GM12891 (cell line): ENCODE measurements around the gene GSTP1.
"Not testable (repeated sequence)": the region's sequence is repeated elsewhere in the genome, so short reads cannot be mapped to it uniquely, and the experiment has no call there.

Experiments used
- DNase-seq: peaks from one replicate; pipeline ENCODE4 v3.0.0; 2011; ENCODE audit warnings: low spot score; ENCODE audit not compliant: insufficient read length
- FAIRE-seq: peaks from 2 replicates; lab custom pipeline; 2011; peaks lifted over from hg19 to GRCh38; lab: Jason Lieb, UNC
- PAX5 ChIP-seq: IDR thresholded peaks from 2 replicates; pipeline ENCODE4 v1.6.1; 2011; ENCODE audit warnings: low read length, moderate library complexity, mild to moderate bottlenecking; ENCODE audit not compliant: insufficient read depth, severe bottlenecking
- POLR2A ChIP-seq: IDR thresholded peaks from 2 replicates; pipeline ENCODE4 v1.6.1; 2011; ENCODE audit warnings: low read depth, low read length, control low read depth
- POLR2AphosphoS5 ChIP-seq: IDR thresholded peaks from 2 replicates; pipeline ENCODE4 v1.6.1; 2011; ENCODE audit warnings: low read depth, low read length, control low read depth
- POU2F2 ChIP-seq: IDR thresholded peaks from 2 replicates; pipeline ENCODE4 v1.6.1; 2011; ENCODE audit warnings: low read depth, mild to moderate bottlenecking, control low read depth, low read length, moderate library complexity
- SPI1 ChIP-seq: IDR thresholded peaks from 2 replicates; pipeline ENCODE4 v1.6.1; 2011; ENCODE audit warnings: low read depth, low read length, control low read depth
- TAF1 ChIP-seq: IDR thresholded peaks from 2 replicates; pipeline ENCODE4 v1.6.1; 2011; ENCODE audit warnings: low read depth, low read length, control low read depth

Gene GSTP1

GRCh38 chr11:67596753-67597300, 13.2 kb downstream of the GSTP1 start:
- TF ChIP-seq TAF1: no peak
- TF ChIP-seq PAX5: no peak
- no peak for TF ChIP-seq POLR2AphosphoS5
- TF ChIP-seq POLR2A: no peak
- TF ChIP-seq POU2F2: no peak
- no peak for TF ChIP-seq SPI1
- no peak for FAIRE-seq

GRCh38 chr11:67597458-67597857, 13.8 kb downstream of the GSTP1 start:
- DNase-seq, FAIRE-seq: not testable (repeated sequence)

More at GRCh38 chr11:67596753-67597300, 13.2 kb downstream of the GSTP1 start:
- DNase-seq: no peak

- FAIRE-seq, DNase-seq: not testable (repeated sequence)
Observed at GRCh38 chr11:67597963-67598362, 14.4 kb downstream of the GSTP1 start.

GRCh38 chr11:67599149-67599548, 15.5 kb downstream of the GSTP1 start:
- DNase-seq: no peak
- TF ChIP-seq TAF1 (no peak), PAX5 (no peak), POLR2A (no peak), SPI1 (no peak), POLR2AphosphoS5 (no peak), POU2F2 (no peak)
- no peak for FAIRE-seq

- TF ChIP-seq POU2F2 (peak; percentile 95), PAX5 (no peak), SPI1 (no peak), POLR2AphosphoS5 (no peak)
- DNase-seq (no peak), FAIRE-seq (peak; percentile 76)
Observed at GRCh38 chr11:67600324-67601029, 16.9 kb downstream of the GSTP1 start.

- TF ChIP-seq POU2F2: no peak
- FAIRE-seq (no peak), DNase-seq (no peak)
Observed at GRCh38 chr11:67601098-67601497, 17.5 kb downstream of the GSTP1 start.

- FAIRE-seq, DNase-seq: not testable (repeated sequence)
Observed at GRCh38 chr11:67604119-67604518, 20.5 kb downstream of the GSTP1 start.

GRCh38 chr11:67604815-67605214, 21.2 kb downstream of the GSTP1 start:
- DNase-seq (no peak), FAIRE-seq (no peak)
- TF ChIP-seq POU2F2 (no peak), TAF1 (no peak), PAX5 (no peak), POLR2AphosphoS5 (no peak), SPI1 (no peak), POLR2A (no peak)

- TF ChIP-seq POU2F2 (no peak), POLR2A (no peak), SPI1 (no peak), POLR2AphosphoS5 (no peak), TAF1 (no peak), PAX5 (no peak)
- DNase-seq: no peak
- FAIRE-seq: no peak
Observed at GRCh38 chr11:67605231-67606011, 21.8 kb downstream of the GSTP1 start.

- FAIRE-seq (no peak), DNase-seq (no peak)
- TF ChIP-seq POLR2AphosphoS5: no peak
- TF ChIP-seq SPI1: no peak
Observed at GRCh38 chr11:67606093-67606491, 22.5 kb downstream of the GSTP1 start.

- DNase-seq (peak; percentile 90), FAIRE-seq (peak; percentile 99)
- TF ChIP-seq TAF1 (peak; percentile 69; the same call in 1 of the 2 replicates), PAX5 (no peak), POLR2A (peak; percentile 78), POU2F2 (0 out of 2 replicates have a peak, but pooled peaks have one; percentile 6), POLR2AphosphoS5 (peak; percentile 83), SPI1 (peak; percentile 60)
Observed at GRCh38 chr11:67606492-67607295, 23.1 kb downstream of the GSTP1 start, which contains the start of gene NDUFV1. TSS of gene NDUFV1 (plus strand) at chr11:67606936. CDS start at chr11:67607005, 69 bp downstream.
